ENCODE data around the gene RAMAC.
"Not testable (repeated sequence)": the region's sequence is repeated elsewhere in the genome, so short reads cannot be mapped to it uniquely, and the experiment has no call there.

Gene RAMAC

DNA sequence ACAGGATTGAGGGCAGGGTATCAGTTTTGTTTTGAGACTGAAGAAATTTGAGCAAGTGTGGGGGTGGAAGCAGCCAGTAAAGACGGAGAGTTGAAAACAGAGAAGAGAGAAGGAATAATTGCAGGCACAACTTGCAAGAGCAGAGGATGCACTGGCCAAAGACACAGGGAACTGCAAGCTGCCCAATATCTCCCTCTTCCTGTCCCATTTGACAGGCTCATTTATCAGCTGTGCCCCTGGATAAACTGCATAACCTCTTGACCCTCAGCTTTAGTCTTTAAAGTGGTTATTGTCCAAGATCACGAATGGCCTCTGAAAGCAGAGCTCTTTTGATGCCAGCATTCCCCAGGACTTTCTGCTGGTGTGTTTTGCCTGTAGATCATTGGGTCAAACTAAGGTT, 5.0 kb upstream of the RAMAC start:
- no peaks in the 10 kb centered on the region for H3K27me3 Mint-ChIP-seq
- H3K9me3 Mint-ChIP-seq, result no peaks in the 10 kb centered on the region
- H3K4me3 Mint-ChIP-seq, result no peak overlapping the region
- no peak for ATAC-seq
- peaks cover 13% of the 10 kb centered on the region for H3K4me1 Mint-ChIP-seq
- peaks cover 12% of the 10 kb centered on the region for H3K36me3 Mint-ChIP-seq
- no peak overlapping the region for H3K27ac Mint-ChIP-seq

DNA sequence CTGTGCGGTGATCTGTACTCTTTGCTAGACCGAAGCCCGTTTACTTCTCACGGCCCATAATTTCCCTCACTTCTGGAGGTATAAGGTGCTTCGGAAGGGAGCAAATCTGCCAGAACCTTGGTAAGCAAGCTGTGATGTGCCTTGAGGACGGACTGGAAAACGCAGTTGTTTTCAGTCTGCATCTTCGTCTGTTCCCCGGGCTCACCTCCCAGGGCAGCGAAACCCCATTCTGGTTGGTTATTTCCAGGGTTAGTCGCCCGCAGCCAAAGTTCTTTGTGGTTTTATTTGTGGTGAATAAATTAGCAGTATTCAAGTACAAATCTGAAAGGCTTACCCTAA, 401 bp downstream of the RAMAC start:
- Mint-ChIP-seq H3K27ac (peak overlapping the region; percentile 98), H3K9me3 (no peaks in the 10 kb centered on the region), H3K36me3 (peaks cover 17% of the 10 kb centered on the region), H3K4me1 (peaks cover 21% of the 10 kb centered on the region), H3K4me3 (peak overlapping the region; percentile 95), H3K27me3 (no peaks in the 10 kb centered on the region)
- peak; percentile 41 for ATAC-seq

DNA sequence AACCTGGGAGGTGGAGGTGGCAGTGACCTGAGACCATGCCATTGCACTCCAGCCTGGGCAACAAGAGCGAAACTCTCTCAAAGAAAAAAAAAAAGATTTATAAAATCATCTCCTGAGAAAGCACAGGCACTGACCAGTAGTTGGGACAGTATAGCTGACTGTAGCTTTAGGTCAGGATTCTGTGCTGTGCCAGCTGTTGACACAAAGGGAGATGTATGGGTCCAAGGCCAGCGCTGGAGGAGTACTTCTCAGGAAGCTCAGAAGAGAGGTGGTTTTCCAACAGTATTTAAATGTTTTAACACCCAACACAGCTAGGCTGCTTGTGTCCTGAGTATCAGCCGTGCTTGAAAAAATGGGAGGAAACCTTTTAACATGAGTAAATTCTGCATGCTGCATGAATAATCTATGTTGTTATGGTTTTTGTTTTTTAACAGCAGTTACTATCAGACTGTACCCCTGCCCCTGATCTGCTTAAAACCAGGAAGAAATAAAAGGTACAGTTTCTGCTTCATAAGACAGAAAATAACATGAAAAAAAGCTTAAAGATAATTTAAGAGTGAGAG, 6.5 kb downstream of the RAMAC start:
- peaks cover 21% of the 10 kb centered on the region for H3K36me3 Mint-ChIP-seq
- H3K4me3 Mint-ChIP-seq, result no peak overlapping the region
- H3K27ac Mint-ChIP-seq, result no peak overlapping the region
- ATAC-seq, result no peak
- H3K9me3 Mint-ChIP-seq, result no peaks in the 10 kb centered on the region
- peaks cover 2% of the 10 kb centered on the region for H3K4me1 Mint-ChIP-seq
- no peaks in the 10 kb centered on the region for H3K27me3 Mint-ChIP-seq

DNA sequence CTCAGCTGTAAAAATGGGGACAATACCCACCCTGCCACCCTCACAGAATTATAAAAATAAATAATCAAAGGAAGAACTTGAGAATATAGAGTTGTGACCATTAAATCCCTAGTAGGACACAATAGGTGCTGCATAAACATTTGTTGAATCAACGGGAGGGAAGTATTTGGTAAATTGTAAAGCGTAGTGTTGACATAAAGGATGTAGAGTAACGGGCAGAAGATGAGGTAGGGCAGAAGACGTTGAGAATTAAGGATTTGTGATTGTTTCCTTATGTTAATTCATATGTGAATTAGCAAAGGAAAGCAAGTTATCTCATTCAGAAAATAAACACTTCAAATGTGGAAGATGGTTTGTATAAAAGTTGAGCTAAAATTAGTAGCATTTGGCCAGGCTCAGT, 7.1 kb downstream of the RAMAC start:
- no peak for ATAC-seq
- H3K9me3 Mint-ChIP-seq, result no peaks in the 10 kb centered on the region
- H3K27ac Mint-ChIP-seq, result no peak overlapping the region
- no peaks in the 10 kb centered on the region for H3K27me3 Mint-ChIP-seq
- H3K4me1 Mint-ChIP-seq, result no peaks in the 10 kb centered on the region
- H3K36me3 Mint-ChIP-seq, result peaks cover 21% of the 10 kb centered on the region
- no peak overlapping the region for H3K4me3 Mint-ChIP-seq

DNA sequence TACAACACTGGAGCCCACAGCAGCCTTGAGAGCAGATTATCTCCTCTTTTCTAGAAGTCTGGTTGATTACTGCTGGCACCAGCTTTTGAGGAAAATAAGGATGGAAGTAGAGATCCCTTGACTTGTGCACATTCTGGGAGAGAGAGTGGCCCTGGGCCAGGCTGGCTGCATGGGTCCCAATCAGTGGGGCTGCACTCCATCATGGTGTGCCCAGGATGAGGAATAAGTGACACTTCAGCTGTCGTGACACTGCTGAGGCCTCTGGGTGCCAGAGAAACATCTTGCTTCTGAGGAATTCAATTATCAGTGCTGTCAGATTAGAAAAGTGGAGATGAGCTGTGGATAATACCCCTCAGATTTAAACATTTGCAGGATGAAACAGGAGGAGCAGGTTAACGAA, 9.1 kb downstream of the RAMAC start:
- Mint-ChIP-seq H3K4me3 (no peak overlapping the region), H3K4me1 (no peaks in the 10 kb centered on the region), H3K27ac (no peak overlapping the region), H3K27me3 (no peaks in the 10 kb centered on the region), H3K36me3 (peaks cover 12% of the 10 kb centered on the region), H3K9me3 (no peaks in the 10 kb centered on the region)
- ATAC-seq, result no peak

DNA sequence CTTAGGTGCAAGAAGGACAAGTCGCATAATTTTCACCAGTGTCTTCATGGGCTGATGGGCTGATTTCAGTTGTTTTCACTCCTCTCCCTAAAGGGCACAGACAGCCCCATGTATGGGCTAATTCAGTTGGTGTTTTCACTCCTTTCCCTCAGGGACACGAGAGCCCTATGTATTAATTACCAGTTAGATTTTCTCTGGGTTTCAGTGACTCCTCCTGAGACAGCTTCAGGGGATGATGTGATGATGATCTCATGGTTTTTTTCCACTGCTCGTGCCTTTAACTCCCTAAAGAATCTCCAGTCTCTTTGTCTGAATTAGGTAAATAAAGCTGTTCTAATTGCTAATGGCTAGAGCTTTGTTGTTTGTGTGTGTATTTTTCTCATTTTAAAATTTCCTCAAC, 9.9 kb downstream of the RAMAC start:
- peaks cover 7% of the 10 kb centered on the region for H3K36me3 Mint-ChIP-seq
- no peak overlapping the region for H3K4me3 Mint-ChIP-seq
- H3K4me1 Mint-ChIP-seq, result no peaks in the 10 kb centered on the region
- ATAC-seq, result no peak
- no peak overlapping the region for H3K27ac Mint-ChIP-seq
- no peaks in the 10 kb centered on the region for H3K9me3 Mint-ChIP-seq
- no peaks in the 10 kb centered on the region for H3K27me3 Mint-ChIP-seq

DNA sequence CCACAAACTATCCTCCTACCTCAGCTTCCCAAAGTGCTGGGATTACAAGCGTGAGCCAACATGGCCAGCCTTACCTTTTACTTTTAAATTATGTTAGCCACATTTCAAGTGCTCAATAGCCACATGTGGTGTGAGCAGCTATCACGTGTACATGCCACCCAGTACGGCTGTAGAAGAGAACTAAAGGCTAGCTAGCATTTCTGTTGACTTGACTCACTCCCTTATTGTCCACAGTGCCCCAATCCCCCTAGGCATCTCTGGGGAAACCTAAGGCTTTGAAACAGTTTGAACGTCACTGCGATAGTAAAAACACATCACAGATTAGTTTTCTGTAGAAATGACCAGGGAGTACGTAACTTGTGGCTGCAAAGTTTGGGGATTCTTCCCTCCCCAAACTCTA, 13.4 kb downstream of the RAMAC start:
- Mint-ChIP-seq H3K27me3 (no peaks in the 10 kb centered on the region), H3K27ac (peak overlapping the region; percentile 50), H3K4me3 (no peak overlapping the region), H3K9me3 (no peaks in the 10 kb centered on the region), H3K4me1 (no peaks in the 10 kb centered on the region), H3K36me3 (no peaks in the 10 kb centered on the region)
- no peak for ATAC-seq

DNA sequence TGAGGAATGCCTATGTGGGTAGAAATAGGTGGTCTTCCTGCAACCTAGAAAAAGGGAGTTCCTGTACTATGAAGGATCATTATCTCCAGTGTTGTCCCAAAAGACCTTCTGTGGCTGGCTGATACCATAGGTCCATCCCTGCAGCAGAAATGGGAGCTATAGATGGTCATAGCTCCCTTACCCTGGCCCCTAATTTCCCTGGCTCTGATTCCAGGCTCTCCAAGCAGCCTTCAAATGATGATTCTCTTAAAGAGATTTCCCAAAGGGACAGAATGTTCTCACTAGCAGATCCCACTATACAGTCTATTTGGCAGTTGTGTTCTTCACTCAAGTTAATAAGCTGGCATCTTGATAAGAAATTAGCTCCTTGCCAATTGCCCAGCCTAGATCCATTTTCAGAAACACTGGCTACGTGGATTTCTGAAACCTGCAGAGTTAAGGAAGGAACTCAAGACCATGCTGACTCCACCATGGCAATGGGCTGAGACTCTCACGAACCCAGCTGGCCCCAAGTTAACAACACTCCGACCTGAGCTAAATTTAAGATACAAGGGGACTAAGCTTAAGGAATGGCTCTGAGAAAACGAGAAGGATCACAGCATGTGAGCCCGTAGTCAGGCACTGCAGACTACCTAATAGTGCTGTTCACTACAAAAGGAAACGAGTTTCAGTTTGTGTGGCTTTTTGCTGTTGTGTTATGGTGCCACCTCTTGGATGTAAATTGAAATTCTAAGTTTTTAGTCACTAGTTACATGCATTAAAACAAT, 14.1 kb downstream of the RAMAC start:
- Mint-ChIP-seq H3K4me3 (peak overlapping the region; percentile 36), H3K27me3 (no peaks in the 10 kb centered on the region), H3K4me1 (no peaks in the 10 kb centered on the region), H3K36me3 (no peaks in the 10 kb centered on the region), H3K9me3 (no peaks in the 10 kb centered on the region), H3K27ac (peak overlapping the region; percentile 50)
- peak; percentile 78 for ATAC-seq

DNA sequence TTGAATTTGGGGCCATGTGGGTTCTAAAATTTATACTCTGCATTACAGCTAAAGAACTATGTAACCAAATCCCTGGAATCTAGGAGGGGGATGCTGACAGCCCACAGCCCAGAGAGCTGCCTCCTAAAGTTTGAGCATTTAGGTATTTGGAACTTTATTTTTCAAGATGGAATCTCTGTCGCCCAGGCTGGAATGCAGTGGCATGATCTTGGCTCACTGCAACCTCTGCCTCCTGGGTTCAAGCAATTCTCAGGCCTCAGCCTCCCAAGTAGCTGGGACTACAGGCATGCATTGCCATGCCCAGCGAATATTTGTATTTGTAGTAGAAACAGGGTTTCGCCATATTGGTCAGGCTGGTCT, 14.6 kb downstream of the RAMAC start:
- not testable (repeated sequence) for H3K36me3 Mint-ChIP-seq, ATAC-seq, H3K9me3 Mint-ChIP-seq, H3K4me1 Mint-ChIP-seq, H3K4me3 Mint-ChIP-seq, H3K27me3 Mint-ChIP-seq
- H3K27ac Mint-ChIP-seq, result peak overlapping the region; percentile 50

DNA sequence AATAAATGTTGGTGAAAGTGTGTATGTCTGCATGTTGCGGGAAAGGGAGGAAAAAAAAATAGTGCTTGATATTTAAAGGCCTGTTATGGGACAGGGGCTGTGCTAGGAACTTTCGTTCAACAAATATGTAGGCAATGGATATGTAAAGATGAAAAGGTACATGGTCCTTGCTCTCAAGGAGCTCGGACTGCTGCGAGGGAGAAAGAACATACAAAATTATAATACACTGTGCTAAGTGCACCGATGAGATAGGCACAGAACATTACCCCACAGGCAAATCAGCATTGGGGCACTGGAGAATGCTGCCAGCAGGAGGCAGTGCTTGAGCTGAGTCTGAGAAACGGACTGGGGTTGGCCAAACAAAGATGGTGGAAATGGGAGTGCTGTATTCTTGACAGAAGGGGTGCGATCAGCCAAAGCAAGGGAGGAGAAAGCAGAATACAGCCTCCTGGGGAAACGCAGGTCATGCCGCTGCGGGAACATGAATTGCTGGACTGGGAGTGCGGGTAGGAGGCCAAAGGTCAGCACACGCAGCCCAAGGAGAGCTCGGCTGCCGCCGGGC, 24.8 kb downstream of the RAMAC start:
- H3K27me3 Mint-ChIP-seq, result no peaks in the 10 kb centered on the region
- no peaks in the 10 kb centered on the region for H3K9me3 Mint-ChIP-seq
- peak overlapping the region; percentile 83 for H3K27ac Mint-ChIP-seq
- H3K4me3 Mint-ChIP-seq, result peak overlapping the region; percentile 96
- H3K4me1 Mint-ChIP-seq, result peaks cover 42% of the 10 kb centered on the region
- ATAC-seq, result peak; percentile 77
- peaks cover 12% of the 10 kb centered on the region for H3K36me3 Mint-ChIP-seq

DNA sequence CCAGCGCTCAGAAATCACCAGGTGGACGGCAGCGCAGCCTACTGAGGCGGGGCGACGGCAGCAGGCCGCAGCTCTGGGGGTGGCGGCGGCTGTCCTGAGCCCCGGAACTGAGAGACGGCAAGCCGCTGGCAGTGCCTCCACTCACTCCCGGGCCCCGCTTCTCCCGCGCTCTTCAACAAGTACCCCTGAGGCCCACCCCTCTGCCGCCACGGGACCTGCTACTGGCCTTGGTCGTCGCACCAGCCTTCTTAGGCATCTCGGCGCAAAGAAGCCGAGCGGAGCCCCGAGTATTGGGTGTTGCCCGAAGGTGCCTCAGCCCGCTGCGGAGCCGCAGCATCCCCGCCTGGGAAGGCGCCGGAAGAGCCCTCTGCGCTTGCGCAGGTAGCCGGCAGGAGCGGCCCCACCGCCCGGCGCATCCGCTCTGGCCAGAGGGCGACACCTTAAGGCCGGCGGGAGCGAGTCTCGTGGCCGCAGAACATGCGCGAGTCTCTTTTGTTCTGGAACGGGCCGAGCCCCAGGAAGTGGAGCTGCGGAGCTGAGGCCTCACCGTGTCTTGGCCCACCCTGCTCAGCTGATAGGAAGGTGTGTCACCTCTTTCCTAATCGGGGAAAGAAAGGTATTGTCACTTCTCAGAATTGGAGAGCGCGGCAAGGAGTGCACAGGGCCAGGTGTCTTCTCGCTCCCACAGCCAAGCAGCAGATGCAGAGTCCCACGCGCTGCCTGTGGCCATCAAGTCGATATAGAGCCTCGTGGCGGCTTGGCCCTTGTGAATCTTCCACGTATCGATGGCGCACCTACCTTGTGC, 25.5 kb downstream of the RAMAC start, which contains the start of gene C15orf40:
Gene C15orf40, minus strand, starts transcription at position 369 of the 805 bp plus-strand sequence. Its CDS starts 32 bp downstream, at position 337.
- Mint-ChIP-seq H3K36me3 (peaks cover 11% of the 10 kb centered on the region), H3K9me3 (no peaks in the 10 kb centered on the region), H3K4me1 (peaks cover 42% of the 10 kb centered on the region), H3K27me3 (no peaks in the 10 kb centered on the region), H3K4me3 (peak within 1 kb of the TSS; percentile 96), H3K27ac (peak within 1 kb of the TSS; percentile 83)
- ATAC-seq, result peak; percentile 95

DNA sequence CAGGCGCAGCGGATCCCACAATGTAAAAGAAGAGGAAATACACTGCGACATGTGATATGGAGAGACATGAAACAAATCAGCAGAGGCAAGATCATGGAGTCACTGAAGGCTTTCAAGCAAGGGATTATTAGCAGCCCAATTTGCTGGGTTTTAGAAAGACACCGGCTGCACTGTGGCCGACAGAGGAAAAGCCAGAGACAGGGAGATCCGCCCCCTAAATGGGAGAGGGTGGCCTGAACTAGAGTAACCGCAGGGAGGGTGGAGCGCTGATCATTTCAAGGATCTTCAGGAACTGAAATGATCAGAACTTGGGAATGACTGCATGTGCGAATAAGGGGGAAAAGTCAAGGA, 26.0 kb downstream of the RAMAC start:
- peaks cover 41% of the 10 kb centered on the region for H3K4me1 Mint-ChIP-seq
- H3K9me3 Mint-ChIP-seq, result no peaks in the 10 kb centered on the region

DNA sequence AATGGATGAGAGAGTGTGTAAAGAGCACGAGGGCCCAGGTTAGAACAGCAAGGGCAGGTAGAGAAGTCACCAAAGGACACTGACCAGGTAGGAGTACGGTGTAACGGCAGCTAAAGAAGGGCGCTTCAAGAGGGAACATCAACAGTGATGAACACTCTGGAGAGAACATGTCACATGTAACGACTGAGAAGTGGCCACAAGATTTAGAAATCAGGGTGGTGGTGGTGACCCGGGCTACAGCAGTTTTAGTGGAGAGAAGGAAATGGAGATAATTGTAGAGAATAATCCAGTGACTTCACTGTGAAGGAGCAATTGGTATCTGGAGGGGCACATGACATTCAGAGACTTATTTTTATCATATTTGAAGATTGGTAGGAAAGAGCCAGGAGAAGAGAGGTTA, 26.6 kb downstream of the RAMAC start:
- ATAC-seq, result no peak
- Mint-ChIP-seq H3K9me3 (no peaks in the 10 kb centered on the region), H3K4me3 (peak overlapping the region; percentile 96), H3K27me3 (no peaks in the 10 kb centered on the region), H3K4me1 (peaks cover 37% of the 10 kb centered on the region), H3K27ac (peak overlapping the region; percentile 83), H3K36me3 (peaks cover 13% of the 10 kb centered on the region)

More for the DNA sequence above, 26.0 kb downstream of the RAMAC start:
- Mint-ChIP-seq H3K27ac (peak overlapping the region; percentile 83), H3K36me3 (peaks cover 11% of the 10 kb centered on the region), H3K27me3 (no peaks in the 10 kb centered on the region), H3K4me3 (peak overlapping the region; percentile 96)
- no peak for ATAC-seq

DNA sequence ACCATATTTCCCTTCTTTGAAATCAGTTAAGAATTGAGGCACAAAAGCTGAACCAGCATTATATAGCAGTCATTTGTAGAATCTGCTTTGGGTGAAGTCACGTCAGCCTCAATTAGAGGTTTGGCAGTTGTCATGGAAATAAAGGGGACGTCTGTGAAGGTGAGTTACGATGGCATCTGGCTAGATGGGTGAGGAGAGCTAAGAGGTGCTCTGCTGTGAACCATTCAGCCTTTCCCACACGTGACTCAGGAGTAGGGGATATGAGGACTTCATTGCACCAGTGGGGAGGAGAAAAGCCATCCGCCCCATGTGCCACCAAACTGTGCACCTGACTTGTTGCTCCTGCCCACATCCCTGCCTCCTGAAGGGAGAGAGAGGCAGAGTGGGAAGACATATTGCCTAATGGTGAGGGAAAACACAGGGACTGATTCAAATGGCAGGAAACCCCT, 28.2 kb downstream of the RAMAC start:
- H3K27me3 Mint-ChIP-seq, result no peaks in the 10 kb centered on the region
- H3K36me3 Mint-ChIP-seq, result peaks cover 15% of the 10 kb centered on the region
- no peak overlapping the region for H3K27ac Mint-ChIP-seq
- peaks cover 37% of the 10 kb centered on the region for H3K4me1 Mint-ChIP-seq
- no peak overlapping the region for H3K4me3 Mint-ChIP-seq
- H3K9me3 Mint-ChIP-seq, result no peaks in the 10 kb centered on the region
- no peak for ATAC-seq

DNA sequence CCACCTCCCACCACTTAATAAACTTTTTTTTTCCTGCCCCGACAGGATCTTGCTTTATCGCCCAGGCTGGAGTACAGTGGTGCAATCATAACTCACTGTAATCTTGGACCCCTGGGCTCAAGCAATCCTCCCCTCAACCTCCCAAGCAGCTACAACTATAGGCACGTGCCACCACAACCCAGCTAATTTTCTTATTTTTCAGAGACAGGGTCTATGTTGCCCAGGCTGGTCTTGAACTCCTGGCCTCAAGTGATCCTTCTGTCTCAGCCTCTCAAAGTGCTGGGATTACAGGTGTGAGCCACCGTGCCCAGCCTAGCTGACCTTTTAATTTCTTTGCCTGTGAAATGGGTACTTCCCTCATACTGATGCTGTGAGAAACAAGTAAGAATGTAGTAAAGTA, 29.4 kb downstream of the RAMAC start:
- H3K36me3 Mint-ChIP-seq, result peaks cover 20% of the 10 kb centered on the region
- peaks cover 34% of the 10 kb centered on the region for H3K4me1 Mint-ChIP-seq
- no peaks in the 10 kb centered on the region for H3K27me3 Mint-ChIP-seq
- no peaks in the 10 kb centered on the region for H3K9me3 Mint-ChIP-seq
- no peak overlapping the region for H3K27ac Mint-ChIP-seq
- no peak for ATAC-seq
- no peak overlapping the region for H3K4me3 Mint-ChIP-seq

All from stimulated activated memory B cell treated with anti-CD40 and anti-IgM and Interleukin-4, amounts not matched to agents 10 μg/mL and 1 μg/mL and 100 μg/mL, for 72 hours (primary cell).